Astrocyte (in vitro differentiated cells and primary cell): ENCODE results near the gene STK36. TPM values are rescaled to one million over a fixed set of nuclear protein-coding genes. Genes with fewer than 3 reads are reported as not detected.
A peak's percentile ranks its signal among the peaks of the same experiment; 100 is the strongest.

ENCODE experiments used
- DNase-seq: peaks from one replicate; pipeline ENCODE4 v3.0.0-alpha.2; 2010; ENCODE audit warnings: low read depth
- FAIRE-seq: peaks from 2 replicates; lab custom pipeline; 2011; peaks lifted over from hg19 to GRCh38; lab: Jason Lieb, UNC
- H2AFZ ChIP-seq: 2 replicates; pipeline ENCODE4 v1.6.0; 2012; ENCODE audit warnings: low read depth, low read length, inconsistent platforms
- H3K27ac ChIP-seq: 2 replicates; pipeline ENCODE4 v1.5.1; 2011; ENCODE audit warnings: low read depth, low read length, inconsistent platforms
- H3K27me3 ChIP-seq: 2 replicates; pipeline ENCODE4 v1.6.0; 2011; ENCODE audit warnings: low read length, inconsistent platforms; ENCODE audit not compliant: insufficient read depth
- H3K36me3 ChIP-seq: 2 replicates; pipeline ENCODE4 v1.5.1; 2011; ENCODE audit warnings: low read length, inconsistent platforms; ENCODE audit not compliant: insufficient read depth
- H3K4me1 ChIP-seq: 2 replicates; pipeline ENCODE4 v1.5.1; 2011; ENCODE audit warnings: low read length, inconsistent platforms; ENCODE audit not compliant: insufficient read depth
- H3K4me2 ChIP-seq: 2 replicates; pipeline ENCODE4 v1.6.0; 2012; ENCODE audit warnings: low read length, inconsistent platforms
- H3K4me3 ChIP-seq: 2 replicates; pipeline ENCODE4 v1.5.1; 2011; ENCODE audit warnings: low read depth, mild to moderate bottlenecking, low read length, inconsistent platforms; ENCODE audit not compliant: insufficient read depth
- H3K79me2 ChIP-seq: 2 replicates; pipeline ENCODE4 v1.6.0; 2012; ENCODE audit warnings: mild to moderate bottlenecking, low read length, inconsistent platforms; ENCODE audit not compliant: insufficient read depth
- H3K9ac ChIP-seq: 2 replicates; pipeline ENCODE4 v1.6.0; 2012; ENCODE audit warnings: mild to moderate bottlenecking, low read length, inconsistent platforms
- H3K9me3 ChIP-seq: 2 replicates; pipeline ENCODE4 v1.5.1; 2012; ENCODE audit warnings: low read depth, mild to moderate bottlenecking, low read length, inconsistent platforms; ENCODE audit not compliant: insufficient read depth
- H4K20me1 ChIP-seq: 2 replicates; pipeline ENCODE4 v1.6.0; 2012; ENCODE audit warnings: low read length, inconsistent platforms; ENCODE audit not compliant: insufficient read depth
- H3K27ac Mint-ChIP-seq: one replicate; pipeline ENCODE4 v1.8.0; 2021; ENCODE audit warnings: mild to moderate bottlenecking, mixed read lengths; ENCODE audit not compliant: unreplicated experiment
- H3K27me3 Mint-ChIP-seq: one replicate; pipeline ENCODE4 v1.8.0; 2021; ENCODE audit warnings: low read depth, mixed read lengths; ENCODE audit not compliant: unreplicated experiment
- H3K36me3 Mint-ChIP-seq: one replicate; pipeline ENCODE4 v1.8.0; 2021; ENCODE audit warnings: low read depth, mixed read lengths; ENCODE audit not compliant: unreplicated experiment
- H3K4me1 Mint-ChIP-seq: one replicate; pipeline ENCODE4 v1.8.0; 2021; ENCODE audit warnings: low read depth, mixed read lengths; ENCODE audit not compliant: unreplicated experiment
- H3K4me3 Mint-ChIP-seq: one replicate; pipeline ENCODE4 v1.8.0; 2021; ENCODE audit warnings: mild to moderate bottlenecking, moderate library complexity, mixed read lengths; ENCODE audit not compliant: unreplicated experiment
- H3K9me3 Mint-ChIP-seq: one replicate; pipeline ENCODE4 v1.8.0; 2021; ENCODE audit warnings: mild to moderate bottlenecking, mixed read lengths; ENCODE audit not compliant: unreplicated experiment
- CTCF ChIP-seq: IDR thresholded peaks from 2 replicates; pipeline ENCODE4 v1.5.1; 2011; ENCODE audit warnings: low read depth, mild to moderate bottlenecking, inconsistent platforms, low read length, moderate library complexity; ENCODE audit not compliant: insufficient read depth
- EZH2 ChIP-seq: IDR thresholded peaks from 2 replicates; pipeline ENCODE4 v1.6.1; 2012; ENCODE audit warnings: mild to moderate bottlenecking, low read length, inconsistent platforms; ENCODE audit not compliant: insufficient read depth
- total RNA-seq: library from RNA; stranded (reverse); gene quantifications from 2 replicates; pipeline ENCODE4 v1.2.1, GENCODE V29; 2021

Gene STK36
- total RNA-seq, 1 donor from 2014 or later = 42.6 TPM

GRCh38 chr2:218710687-218711549 lies 39.0 kb downstream of the STK36 start, which contains the start of gene TTLL4:
Gene TTLL4 (plus strand): TSS chr2:218710835. CDS start chr2:218737677, 26,842 bp downstream.
- Histone ChIP-seq H3K4me2 (peak within 1 kb of the TSS; percentile 88), H3K27me3 (no peaks in the 10 kb centered on the region), H3K9ac (peak within 1 kb of the TSS; percentile 89), H2AFZ (peak within 1 kb of the TSS; percentile 83), H4K20me1 (peaks cover 13% of the 10 kb centered on the region), H3K27ac (peak within 1 kb of the TSS; percentile 77), H3K4me1 (no peaks in the 10 kb centered on the region), H3K9me3 (no peaks in the 10 kb centered on the region), H3K36me3 (no peaks in the 10 kb centered on the region), H3K79me2 (peaks cover 44% of the 10 kb centered on the region), H3K4me3 (peak within 1 kb of the TSS; percentile 82)
- peak; percentile 41 for TF ChIP-seq CTCF
- no peak for TF ChIP-seq EZH2
- FAIRE-seq (peak; percentile 37), DNase-seq (peak; percentile 79)
- no peaks in the 10 kb centered on the region for H3K27me3 Mint-ChIP-seq
- peak within 1 kb of the TSS; percentile 86 for H3K27ac Mint-ChIP-seq
- H3K9me3 Mint-ChIP-seq = no peaks in the 10 kb centered on the region
- H3K4me1 Mint-ChIP-seq = peaks cover 6% of the 10 kb centered on the region
- peak within 1 kb of the TSS; percentile 98 for H3K4me3 Mint-ChIP-seq
- peaks cover 6% of the 10 kb centered on the region for H3K36me3 Mint-ChIP-seq

- Mint-ChIP-seq H3K27me3 (no peaks in the 10 kb centered on the region), H3K27ac (peak overlapping the region; percentile 86), H3K4me1 (peaks cover 6% of the 10 kb centered on the region), H3K9me3 (no peaks in the 10 kb centered on the region), H3K36me3 (peaks cover 7% of the 10 kb centered on the region), H3K4me3 (peak overlapping the region; percentile 98)
- H3K9ac ChIP-seq = peak overlapping the region; percentile 89
- no peaks in the 10 kb centered on the region for H3K27me3 ChIP-seq
- no peaks in the 10 kb centered on the region for H3K4me1 ChIP-seq
- H3K4me3 ChIP-seq = peak overlapping the region; percentile 82
- H3K4me2 ChIP-seq = peak overlapping the region; percentile 88
- DNase-seq (peak; percentile 65), FAIRE-seq (no peak)
- H3K9me3 ChIP-seq = no peaks in the 10 kb centered on the region
- H3K79me2 ChIP-seq = peaks cover 45% of the 10 kb centered on the region
- H3K27ac ChIP-seq = peak overlapping the region; percentile 77
- H4K20me1 ChIP-seq = peaks cover 13% of the 10 kb centered on the region
- H2AFZ ChIP-seq = peak overlapping the region; percentile 79
- H3K36me3 ChIP-seq = no peaks in the 10 kb centered on the region
- TF ChIP-seq CTCF (no peak), EZH2 (no peak)
Observed at GRCh38 chr2:218711550-218711929, 39.7 kb downstream of the STK36 start.
